BE2C (cell line): ENCODE measurements around the gene ICA1L.

ENCODE experiments used
- DNase-seq: peaks from one replicate; pipeline ENCODE4 v3.0.0-alpha.2; 2020
- H3K27me3 ChIP-seq: fragments of 250-450 bp; sonication (Bioruptor Pico); 2 replicates; pipeline ENCODE4 v1.5.1; 2020; ENCODE audit warnings: mild to moderate bottlenecking
- H3K36me3 ChIP-seq: fragments of 250-450 bp; sonication (Bioruptor Pico); 2 replicates; pipeline ENCODE4 v1.5.1; 2020; ENCODE audit warnings: mild to moderate bottlenecking
- H3K4me1 ChIP-seq: fragments of 250-450 bp; sonication (Bioruptor Pico); 2 replicates; pipeline ENCODE4 v1.5.1; 2020
- H3K4me3 ChIP-seq: 2 replicates; pipeline ENCODE4 v1.5.1; 2011; ENCODE audit warnings: low read depth, low read length
- H3K9me3 ChIP-seq: fragments of 250-450 bp; sonication (Bioruptor Pico); 2 replicates; pipeline ENCODE4 v1.5.1; 2020
- TF ChIP-seq, protein P1 (sequence below): IDR thresholded peaks from 2 replicates; pipeline ENCODE4 v1.5.1; 2012; ENCODE audit warnings: mild to moderate bottlenecking, low read depth, low read length

ICA1L gene

DNA sequence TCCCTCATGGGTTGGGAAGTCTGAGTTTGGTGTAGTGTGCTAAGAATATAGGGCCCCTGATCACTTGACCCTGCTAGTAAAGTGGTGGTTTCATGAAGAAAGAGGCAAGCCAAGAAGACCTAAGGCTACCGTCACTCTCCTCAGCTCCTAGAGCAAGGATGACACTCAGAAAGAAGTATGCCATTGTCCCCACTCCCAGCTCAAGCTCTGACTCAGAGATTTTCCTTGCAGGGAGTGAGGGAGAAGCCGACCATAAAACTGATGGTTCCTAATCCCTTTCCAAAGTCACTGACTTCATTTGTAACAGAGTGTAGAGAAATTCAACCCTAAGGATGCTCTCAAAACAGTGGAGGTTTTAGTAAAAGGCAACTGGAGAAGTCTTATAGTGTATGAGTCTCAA is 80.9 kb downstream of the ICA1L start:
- H3K36me3 ChIP-seq: no peaks in the 10 kb centered on the region
- no peak overlapping the region for H3K4me3 ChIP-seq
- TF ChIP-seq, protein P1, sequence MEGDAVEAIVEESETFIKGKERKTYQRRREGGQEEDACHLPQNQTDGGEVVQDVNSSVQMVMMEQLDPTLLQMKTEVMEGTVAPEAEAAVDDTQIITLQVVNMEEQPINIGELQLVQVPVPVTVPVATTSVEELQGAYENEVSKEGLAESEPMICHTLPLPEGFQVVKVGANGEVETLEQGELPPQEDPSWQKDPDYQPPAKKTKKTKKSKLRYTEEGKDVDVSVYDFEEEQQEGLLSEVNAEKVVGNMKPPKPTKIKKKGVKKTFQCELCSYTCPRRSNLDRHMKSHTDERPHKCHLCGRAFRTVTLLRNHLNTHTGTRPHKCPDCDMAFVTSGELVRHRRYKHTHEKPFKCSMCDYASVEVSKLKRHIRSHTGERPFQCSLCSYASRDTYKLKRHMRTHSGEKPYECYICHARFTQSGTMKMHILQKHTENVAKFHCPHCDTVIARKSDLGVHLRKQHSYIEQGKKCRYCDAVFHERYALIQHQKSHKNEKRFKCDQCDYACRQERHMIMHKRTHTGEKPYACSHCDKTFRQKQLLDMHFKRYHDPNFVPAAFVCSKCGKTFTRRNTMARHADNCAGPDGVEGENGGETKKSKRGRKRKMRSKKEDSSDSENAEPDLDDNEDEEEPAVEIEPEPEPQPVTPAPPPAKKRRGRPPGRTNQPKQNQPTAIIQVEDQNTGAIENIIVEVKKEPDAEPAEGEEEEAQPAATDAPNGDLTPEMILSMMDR: no peak
- H3K4me1 ChIP-seq: no peaks in the 10 kb centered on the region
- H3K9me3 ChIP-seq: no peaks in the 10 kb centered on the region
- no peak for DNase-seq
- no peaks in the 10 kb centered on the region for H3K27me3 ChIP-seq

GRCh38 chr2:202786842-202787241 is 84.7 kb downstream of the ICA1L start:
- no peaks in the 10 kb centered on the region for H3K36me3 ChIP-seq
- no peaks in the 10 kb centered on the region for H3K4me1 ChIP-seq
- DNase-seq: no peak
- H3K9me3 ChIP-seq: no peaks in the 10 kb centered on the region
- TF ChIP-seq, protein P1: no peak
- H3K4me3 ChIP-seq: no peak overlapping the region
- no peaks in the 10 kb centered on the region for H3K27me3 ChIP-seq

GRCh38 chr2:202782940-202783558 is 88.5 kb downstream of the ICA1L start:
- Histone ChIP-seq H3K27me3 (no peaks in the 10 kb centered on the region), H3K4me1 (no peaks in the 10 kb centered on the region; the same call in 1 of the 2 replicates), H3K4me3 (no peak overlapping the region), H3K36me3 (no peaks in the 10 kb centered on the region), H3K9me3 (no peaks in the 10 kb centered on the region)
- TF ChIP-seq, protein P1: no peak
- DNase-seq: no peak

GRCh38 chr2:202780514-202781021 is 91.0 kb downstream of the ICA1L start:
- H3K4me3 ChIP-seq: no peak overlapping the region
- no peaks in the 10 kb centered on the region for H3K27me3 ChIP-seq
- TF ChIP-seq, protein P1: no peak
- no peak for DNase-seq
- no peaks in the 10 kb centered on the region for H3K36me3 ChIP-seq
- H3K9me3 ChIP-seq: no peaks in the 10 kb centered on the region
- H3K4me1 ChIP-seq: no peaks in the 10 kb centered on the region; the same call in 1 of the 2 replicates

GRCh38 chr2:202778217-202778616 is 93.3 kb downstream of the ICA1L start:
- no peaks in the 10 kb centered on the region for H3K27me3 ChIP-seq
- TF ChIP-seq, protein P1: no peak
- no peak overlapping the region for H3K4me3 ChIP-seq
- no peaks in the 10 kb centered on the region for H3K36me3 ChIP-seq
- H3K4me1 ChIP-seq: no peaks in the 10 kb centered on the region; the same call in 1 of the 2 replicates
- H3K9me3 ChIP-seq: no peaks in the 10 kb centered on the region
- DNase-seq: no peak

GRCh38 chr2:202774104-202774503 is 97.5 kb downstream of the ICA1L start:
- TF ChIP-seq, protein P1: no peak
- DNase-seq: no peak
- no peaks in the 10 kb centered on the region; the same call in 1 of the 2 replicates for H3K4me1 ChIP-seq
- no peaks in the 10 kb centered on the region for H3K9me3 ChIP-seq
- H3K27me3 ChIP-seq: no peaks in the 10 kb centered on the region
- H3K4me3 ChIP-seq: no peak overlapping the region
- H3K36me3 ChIP-seq: no peaks in the 10 kb centered on the region
